HG02840 (cell line): Measurements from ENCODE around the gene FKBP15.

Source experiments
- ATAC-seq: cut with Tn5 transposase; IDR thresholded peaks from one replicate; pipeline ENCODE4 v1.9.1; 2021; ENCODE audit warnings: mild to moderate bottlenecking, moderate library complexity, moderate number of reproducible peaks; ENCODE audit not compliant: unreplicated experiment, low FRiP score

Gene FKBP15

DNA sequence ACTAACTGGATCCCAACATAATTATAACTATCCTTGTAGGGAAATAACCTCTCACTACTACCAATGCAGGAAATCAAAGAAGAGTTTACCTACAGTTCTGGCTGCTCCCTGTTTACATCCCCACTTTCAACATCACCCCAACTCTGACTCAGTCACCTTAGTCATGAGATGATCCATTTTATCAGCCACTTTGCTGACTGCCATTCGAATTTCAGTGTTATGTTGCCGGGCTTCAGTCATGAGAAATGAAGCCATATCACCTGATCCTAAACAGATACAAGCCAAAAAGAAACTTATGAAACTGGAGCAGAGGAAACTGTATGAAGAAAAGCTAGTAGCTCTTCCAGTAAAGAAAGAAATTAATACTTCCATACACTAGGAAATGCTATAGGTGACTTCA is 36.5 kb downstream of the FKBP15 start:
- ATAC-seq = no peak

DNA sequence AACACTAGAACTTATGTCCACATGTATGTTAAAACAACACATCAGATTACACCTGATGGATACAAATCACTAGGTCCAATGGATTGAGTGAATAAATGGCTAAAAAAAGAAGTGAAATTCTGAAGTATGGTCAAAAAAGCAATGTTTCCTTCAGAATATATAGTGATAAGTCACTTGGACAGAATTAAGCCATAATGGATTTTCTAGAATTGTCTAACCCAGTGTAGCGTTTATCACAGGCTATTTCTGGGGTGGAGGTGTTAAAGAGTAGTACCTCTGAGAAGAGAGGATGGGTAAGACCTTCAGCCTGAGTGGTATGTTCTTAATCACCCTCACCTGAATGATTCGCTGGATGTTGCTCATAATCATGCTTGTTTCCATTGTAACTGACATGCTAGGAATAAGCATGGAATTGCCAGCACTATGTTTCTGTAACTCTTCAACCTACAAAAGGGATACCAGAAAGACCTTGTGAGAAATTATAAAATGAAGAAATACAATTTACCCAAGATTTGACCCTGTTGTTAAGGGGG is 37.1 kb downstream of the FKBP15 start:
- ATAC-seq = no peak

DNA sequence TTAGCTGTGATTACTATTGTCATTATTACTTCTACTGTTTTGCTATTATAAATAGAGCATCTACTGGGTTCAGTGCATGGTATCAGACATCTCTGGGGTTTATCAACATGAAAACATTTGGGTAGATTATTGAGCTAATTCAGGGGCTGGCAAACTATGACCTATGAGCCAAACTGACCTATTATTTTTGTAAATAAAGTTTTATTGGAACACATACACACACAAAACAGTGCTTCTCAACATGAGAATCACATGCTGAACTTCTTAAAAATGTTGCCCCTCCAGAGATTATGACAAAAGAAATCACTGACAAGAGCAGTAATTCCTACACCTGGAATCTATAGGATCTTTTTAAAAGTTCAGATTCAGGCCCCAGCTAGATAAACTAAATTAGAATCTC is 39.9 kb downstream of the FKBP15 start:
- ATAC-seq = no peak

DNA sequence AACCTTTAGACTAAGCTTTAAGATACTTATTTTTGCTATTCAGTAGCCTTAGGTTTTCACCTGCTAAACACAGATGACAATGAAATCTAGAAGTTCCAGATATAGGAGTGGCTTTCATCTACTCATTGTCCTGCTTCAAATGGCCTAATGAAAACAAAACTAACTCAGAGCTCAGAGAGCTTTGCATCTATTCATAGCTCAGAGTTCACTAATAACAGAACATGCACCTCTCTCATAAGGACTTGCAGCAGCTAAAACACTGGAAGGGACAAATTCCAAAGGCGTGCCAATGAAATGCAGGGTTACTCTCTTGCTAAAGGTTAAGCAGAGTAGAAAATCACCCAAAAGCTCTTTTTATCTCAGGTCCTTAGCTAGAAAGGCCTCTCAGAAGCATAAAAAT is 41.2 kb downstream of the FKBP15 start:
- no peak for ATAC-seq

DNA sequence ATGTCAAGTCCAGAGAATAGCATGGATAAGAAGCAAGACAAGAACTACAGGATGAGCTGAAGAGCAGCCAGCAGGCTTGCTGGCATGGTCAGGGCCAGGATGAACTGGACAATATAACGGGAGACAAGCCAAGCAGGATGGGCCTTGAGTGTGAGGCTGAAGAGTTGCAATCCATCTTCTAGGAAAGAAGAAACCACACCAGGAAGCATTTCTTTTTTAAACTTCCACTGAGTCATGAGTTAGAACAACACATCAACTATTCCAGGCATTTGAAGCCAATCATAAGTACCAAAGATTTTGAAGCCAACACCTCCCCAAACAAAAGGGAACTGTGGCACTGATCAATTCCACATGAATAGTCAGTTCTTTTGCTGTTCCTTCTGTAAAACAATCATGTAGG is 43.0 kb downstream of the FKBP15 start:
- ATAC-seq = no peak

DNA sequence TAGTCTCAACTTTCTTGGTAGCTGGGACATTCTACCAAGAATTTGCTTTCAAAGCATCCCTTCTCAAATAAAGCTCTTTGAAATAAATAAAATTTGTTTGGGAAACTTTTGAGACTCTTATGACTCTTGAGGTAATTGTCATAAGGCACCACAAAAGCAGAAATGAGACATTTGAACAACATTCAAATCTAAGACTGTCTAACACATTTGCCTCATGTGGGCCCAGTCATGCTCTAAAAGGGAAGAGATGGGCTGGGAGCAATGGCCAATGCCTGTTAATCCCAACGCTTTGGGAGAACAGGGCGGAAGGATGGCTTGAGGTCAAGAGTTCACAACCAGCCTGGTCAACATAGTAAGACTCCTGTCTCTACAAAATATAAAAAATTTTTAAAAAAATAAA is 43.8 kb downstream of the FKBP15 start:
- ATAC-seq = no peak

DNA sequence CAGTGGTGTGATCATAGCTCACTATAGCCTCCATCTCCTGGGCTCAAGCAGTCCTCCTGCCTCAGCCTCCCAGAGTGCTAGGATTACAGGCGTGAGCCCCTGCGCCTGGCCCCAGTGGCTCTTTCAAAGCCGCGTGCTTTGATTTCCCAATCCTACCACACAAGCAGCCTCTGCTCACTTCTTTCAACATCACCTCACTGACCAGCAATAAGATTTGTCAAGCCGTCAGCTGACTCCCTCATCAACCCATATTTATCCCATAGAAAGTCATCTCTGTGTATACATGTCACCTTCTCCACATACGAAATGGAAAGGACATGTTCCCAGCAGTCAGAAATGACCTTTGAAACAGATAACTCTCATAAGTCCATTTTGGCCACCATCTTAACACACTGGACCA is 44.3 kb downstream of the FKBP15 start:
- ATAC-seq = no peak

DNA sequence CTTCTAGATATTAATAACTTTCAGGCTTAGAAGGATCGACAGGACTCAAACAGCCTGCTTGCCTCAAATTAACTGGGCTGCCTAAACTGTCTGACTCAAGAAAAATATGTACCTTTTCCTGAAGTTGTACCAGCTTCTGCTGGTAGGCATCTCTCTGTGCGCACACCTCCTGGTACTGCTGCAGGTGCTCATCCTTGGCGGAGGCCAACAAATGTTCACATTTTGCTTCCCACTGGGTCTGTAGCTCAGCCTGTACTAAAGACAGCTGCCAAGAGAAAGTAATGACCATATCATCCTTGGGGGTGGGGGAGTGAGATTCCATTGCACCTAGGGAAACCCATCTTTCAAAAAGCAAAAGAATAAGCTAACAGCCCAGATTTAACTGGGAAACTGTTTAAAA is 47.7 kb downstream of the FKBP15 start:
- no peak for ATAC-seq

DNA sequence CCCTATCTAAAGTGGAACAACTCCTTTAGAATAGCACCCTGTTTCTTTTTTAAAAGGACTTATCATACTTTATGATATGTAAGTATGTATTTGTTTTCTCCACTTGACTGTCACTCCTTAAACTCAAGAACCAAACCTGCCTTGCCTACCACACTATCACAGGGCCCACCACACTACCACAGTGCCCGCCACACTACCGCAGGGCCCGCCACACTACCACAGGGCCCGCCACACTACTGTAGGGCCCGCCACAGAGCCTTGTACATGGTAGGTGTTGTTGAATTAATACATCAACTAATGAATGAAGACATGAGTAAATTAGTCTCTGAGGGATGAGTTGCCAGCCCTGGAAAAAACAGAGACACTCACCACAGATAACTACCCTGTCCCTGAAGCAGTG is 52.3 kb downstream of the FKBP15 start:
- ATAC-seq = no peak

DNA sequence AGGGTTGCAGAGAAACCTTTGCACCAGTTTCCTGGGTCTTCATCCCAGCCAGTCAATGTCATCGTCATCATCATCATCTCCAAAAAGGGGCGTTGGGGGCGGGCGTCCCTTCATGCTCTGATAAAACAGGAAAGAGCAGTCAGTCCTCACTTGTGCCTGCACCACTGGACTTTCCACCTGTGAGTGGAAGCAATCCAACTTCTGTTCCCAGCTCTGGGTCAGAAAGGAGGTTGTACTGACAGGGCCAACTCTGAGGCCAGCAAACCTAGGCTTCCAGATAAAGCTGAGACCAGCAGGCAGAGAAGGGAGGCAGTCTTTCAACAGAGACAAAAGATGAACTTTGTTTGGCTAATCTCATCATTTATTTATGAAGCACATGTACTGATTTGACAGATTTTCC is 55.0 kb downstream of the FKBP15 start:
- ATAC-seq = no peak

DNA sequence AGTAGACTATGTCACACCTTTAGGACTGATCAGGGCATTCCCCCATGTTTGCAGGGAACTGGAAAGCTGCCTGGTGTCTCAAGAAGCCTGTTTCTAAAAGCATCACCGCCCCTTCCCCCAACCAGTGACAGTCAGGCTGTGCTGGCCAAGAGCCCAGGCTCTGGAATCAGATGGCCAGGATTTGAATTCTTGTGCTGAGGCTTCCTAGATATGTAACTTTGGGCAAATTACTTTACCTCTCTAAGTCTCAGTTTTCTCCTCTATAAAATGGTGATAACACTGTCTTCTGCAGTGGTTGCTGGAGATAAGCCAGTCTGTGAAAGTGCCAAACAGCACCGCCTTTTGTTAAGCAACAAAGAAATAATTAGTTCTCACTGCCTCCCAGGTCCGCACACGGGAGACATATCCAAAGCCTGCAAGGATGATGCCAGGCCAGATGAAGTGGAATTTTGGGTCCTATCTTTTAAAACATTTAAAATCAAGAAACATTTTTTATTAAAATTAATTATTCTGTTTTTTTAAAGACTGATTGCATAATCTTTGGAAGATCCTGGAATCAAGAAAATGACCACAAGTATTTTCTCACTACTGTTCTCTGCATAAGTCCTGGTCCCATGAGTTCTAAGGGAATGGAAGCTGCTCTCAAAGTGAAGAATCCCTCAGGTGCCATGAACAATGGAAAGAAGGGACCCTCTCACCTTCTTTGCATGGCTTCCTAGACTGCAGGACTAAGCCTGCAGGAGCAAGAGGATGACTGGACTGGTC is 56.4 kb downstream of the FKBP15 start:
- ATAC-seq = no peak

DNA sequence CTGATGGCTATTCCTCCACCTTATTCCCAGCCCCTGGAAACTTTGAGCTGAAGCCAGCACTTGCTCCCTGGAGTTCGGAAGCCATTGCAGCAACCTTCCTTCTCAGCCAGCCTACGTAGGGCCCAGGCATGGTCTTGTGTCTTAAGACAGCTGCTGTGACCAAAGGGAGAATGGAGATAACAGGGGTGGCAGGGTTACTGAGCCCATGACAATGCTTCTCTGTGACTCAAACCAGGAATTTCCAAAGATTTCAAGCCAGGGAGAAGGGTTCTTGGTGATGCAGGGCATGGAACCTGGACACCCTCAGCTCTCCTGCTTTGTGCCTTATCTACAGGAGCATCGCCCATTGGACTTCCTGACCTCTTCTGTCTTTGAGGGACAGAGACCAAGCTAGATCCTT is 58.1 kb downstream of the FKBP15 start:
- ATAC-seq = no peak

DNA sequence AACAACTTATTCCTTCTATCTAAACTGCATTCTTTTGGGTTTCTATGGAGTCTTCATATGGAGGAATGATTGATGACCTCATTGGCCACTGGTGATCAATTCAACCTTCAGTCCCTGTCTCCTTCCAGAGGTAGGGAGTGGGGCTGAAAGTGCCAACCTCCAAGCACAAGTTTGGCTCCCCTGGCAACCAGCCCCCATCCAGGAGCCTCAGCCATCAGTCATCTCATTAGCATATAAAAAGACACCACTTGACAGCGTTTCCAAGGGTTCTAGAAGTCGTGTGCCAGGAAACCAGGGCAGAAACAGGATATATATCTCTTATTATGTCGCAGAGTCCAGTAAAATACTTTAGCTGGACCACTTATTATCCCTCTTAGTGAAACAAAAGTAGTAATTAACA is 60.5 kb downstream of the FKBP15 start:
- ATAC-seq = no peak

DNA sequence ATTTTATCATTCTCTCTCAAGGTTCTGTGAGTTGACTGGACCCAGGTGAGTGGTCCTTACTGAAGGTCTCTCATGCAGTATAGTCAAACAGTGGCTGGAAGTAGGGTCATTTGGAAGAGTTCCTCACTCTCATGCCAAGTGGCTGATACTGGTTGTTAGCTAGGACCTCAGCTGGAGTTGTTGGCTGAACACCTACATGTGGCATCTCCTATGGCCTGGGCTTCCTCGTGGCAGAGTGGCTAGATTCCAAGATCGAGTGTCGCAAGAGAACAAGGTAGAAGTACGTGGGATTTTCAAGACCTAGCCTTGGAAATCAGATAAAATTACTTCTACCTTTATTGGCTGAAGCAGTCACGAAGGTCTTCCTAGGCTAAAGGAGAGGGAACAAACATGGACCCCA is 62.6 kb downstream of the FKBP15 start:
- no peak for ATAC-seq

DNA sequence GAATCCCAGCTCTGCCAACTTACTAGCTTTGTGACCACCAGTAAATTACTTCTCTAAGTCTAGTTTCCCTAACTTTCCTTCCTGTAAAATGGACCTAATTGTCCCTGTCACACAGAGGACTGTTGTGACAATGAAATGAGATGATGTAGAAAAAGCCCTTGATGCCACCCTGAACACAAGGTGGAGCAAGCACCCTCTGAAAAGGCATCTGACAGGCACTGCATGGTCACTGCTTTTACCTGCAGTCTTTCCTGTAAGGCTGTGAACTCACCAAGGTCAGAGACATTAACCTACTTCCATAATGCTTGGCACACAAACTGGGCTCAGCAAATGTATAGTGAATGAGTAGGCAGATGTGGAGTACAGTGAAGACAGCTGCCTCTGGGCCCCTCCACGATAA is 64.2 kb downstream of the FKBP15 start:
- ATAC-seq = no peak

DNA sequence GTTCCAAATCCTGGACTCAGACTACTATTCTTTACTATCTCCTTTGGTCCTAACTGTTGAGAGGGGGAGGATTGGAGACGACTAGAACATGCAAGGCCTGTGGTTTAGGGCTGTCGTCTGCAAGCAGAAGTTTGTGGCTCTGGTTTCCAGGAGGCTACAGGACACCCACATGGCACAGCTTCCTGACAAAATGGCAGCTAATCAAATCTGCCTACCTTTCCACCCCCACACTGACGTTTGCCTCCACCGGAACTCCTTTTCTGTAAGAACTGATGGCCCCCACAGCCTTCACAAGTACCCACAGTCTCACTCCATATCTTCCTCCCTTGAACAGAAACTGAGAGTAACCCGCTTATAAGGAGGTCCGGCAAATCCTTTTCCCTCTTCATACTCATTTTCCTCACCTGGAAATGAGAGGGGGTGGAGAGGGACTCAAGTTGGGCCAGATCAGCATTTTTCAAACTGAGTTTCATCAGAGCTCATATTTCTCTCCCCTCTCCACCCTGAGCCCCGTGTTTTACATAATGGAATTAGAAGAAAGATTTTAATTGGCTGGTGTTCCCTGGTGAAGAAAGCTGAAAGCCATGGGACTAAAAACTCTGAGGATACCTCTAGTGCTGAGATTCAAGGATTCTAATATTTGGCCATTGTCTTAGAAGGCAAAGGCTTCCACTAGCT is 65.0 kb downstream of the FKBP15 start:
- ATAC-seq = no peak

DNA sequence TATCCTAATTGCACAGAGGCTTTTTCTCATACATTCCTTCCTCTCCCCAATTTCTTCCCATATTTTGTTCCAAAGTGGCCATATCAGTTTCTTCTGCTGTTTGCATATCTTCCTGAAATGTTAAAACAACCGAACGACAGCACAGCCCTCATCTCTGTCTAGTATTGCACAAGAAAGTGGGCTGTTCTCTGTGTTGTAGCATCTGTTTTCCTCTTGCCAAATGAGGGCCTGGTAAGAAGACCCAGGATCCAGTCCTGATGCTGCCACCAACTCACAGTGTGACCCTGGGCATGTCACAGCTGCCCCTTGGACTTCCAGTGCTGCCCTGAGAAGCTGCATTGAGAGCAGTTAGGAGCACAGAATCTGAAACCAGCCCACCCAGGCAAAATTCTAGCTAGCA is 66.1 kb downstream of the FKBP15 start:
- no peak for ATAC-seq

DNA sequence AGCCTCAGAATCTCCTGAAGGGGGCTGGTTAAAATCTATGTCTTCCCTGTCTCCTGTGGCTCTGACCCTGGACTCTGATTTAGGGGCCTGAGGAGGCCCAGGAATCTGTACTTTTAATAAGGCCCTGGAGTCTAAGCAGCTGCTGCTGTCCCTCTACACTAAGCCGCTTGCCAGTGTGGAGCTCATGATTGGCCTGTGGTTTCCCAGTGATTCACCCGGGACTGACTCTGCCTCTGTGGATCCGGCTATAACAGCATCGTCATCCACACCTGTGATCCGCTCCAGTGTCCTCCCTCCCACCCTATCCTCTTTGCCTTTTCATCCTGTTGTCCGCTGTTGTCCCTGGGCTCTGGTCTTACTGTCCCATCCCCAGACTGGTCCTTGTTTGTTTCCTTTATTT is 66.6 kb downstream of the FKBP15 start:
- no peak for ATAC-seq

DNA sequence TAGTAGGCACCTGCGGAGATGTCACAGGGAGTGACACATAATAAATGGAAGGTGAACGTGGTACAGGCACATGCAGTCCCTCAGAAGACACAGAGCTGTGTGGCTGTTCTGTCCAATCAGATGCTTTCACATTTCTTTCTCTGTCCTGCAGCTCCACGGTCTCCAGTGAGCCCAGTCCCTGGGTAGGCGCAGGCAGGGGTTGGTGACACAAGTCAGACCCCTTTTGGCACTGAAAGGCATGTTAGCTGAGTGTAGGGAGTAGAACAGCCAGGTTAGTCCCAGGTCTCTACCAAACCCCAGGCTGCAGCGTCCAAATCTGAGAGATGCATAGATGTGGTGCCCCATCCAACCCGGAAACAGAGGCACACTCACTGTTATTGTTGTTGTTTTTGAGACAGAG is 67.5 kb downstream of the FKBP15 start:
- ATAC-seq = no peak

DNA sequence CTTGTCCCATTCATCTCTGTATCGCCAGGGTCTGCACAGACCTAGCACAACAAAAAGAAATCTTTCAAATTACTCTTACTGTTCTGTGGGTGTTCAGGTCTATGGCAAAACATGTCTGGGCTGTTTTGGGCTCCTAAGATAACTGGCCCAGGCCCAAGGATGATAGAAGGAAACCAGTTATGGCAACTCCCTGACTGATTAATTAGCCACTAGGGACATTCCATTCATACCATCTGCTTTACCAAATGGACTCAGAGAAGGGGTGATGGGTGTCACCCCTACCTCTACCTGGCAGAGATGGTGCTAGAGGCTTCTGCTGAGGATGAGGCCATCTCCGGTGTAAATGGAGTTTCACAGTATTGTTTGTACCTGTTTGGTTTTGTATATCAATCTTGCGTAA is 68.4 kb downstream of the FKBP15 start:
- no peak for ATAC-seq

DNA sequence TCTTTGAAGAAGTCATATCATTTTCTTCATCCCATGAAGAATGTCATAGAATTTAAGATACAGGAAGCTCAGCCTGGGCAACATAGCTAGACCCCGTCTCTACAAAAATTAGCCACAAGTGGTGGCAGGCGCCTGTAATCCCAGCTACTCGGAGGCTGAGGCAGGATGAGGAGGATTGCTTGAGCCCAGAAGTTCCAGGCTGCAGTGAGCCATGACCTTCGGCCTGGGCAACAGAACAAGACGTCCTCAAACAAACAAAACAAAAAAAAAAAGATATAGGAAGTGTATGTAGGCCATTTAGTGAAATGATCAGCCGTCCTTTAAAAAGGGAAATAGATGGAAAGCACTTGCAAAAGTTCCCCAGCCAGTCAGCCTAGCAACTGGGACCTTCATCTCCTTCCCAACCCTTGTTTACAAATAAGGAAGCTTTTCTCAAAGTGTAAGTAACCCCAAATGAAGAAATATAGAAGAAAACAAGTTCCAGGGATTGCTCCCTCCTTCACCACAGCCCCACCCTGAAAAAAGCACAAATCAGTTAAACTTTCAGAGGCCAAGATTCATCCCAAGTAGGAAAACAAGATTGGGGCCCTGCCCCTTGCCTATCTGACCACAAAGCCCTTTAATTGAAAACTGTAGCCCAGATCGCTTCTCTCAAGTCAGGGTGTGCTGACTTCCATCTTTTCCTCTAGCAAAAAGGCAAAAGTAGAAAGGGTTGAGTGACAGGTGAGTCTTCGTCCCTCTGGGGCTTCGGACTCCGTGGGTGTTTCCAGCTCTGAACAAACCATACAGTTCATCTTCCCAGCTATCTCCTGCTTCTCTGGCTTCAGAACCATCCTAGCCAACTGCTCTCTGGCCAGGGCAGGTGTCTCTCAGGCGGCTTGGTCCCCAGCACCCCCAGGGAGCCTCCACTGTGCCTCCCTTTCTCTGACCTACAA is 69.1 kb downstream of the FKBP15 start:
- ATAC-seq = no peak
